Uterus (tissue), 2 donors: ENCODE data around the gene NEK4.

Source experiments
- CTCF ChIP-seq, 4 experiments: fragments of 200-600 bp in 2 of 4; fragments of 450-650 bp in 2 of 4; sonication (generic) in 2 of 4; IDR thresholded peaks; one replicate each; pipeline ENCODE4 v1.5.1; 2016 to 2019; ENCODE audit warnings: antibody characterized with exemption in 4 of 4, mild to moderate bottlenecking in 2 of 4, moderate library complexity in 1 of 4
- POLR2A ChIP-seq, 2 donors: fragments of 450-650 bp; IDR thresholded peaks; one replicate each; pipeline ENCODE4 v1.6.1; 2016; ENCODE audit warnings: antibody characterized with exemption in 2 of 2, mild to moderate bottlenecking in 1 of 2, moderate library complexity in 1 of 2

- TF ChIP-seq CTCF (IDR thresholded peaks at IDR 0.05) (no peak), POLR2A (IDR thresholded peaks at IDR 0.05) (no peak)
Observed at GRCh38 chr3:52678265-52679198, 92.2 kb downstream of the NEK4 start.
